Mucosa of descending colon (tissue), 3 donors: ENCODE data around the gene TSPAN32. TPM values are rescaled to one million over a fixed set of nuclear protein-coding genes. Genes with fewer than 3 reads are reported as not detected.

Experiments
- ATAC-seq: fragments of 200-7000 bp; cut with Tn5 transposase; one replicate; pipeline ENCODE4 v1.9.1; 2020; ENCODE audit warnings: mild to moderate bottlenecking, moderate library complexity
- DNase-seq, 3 donors: peaks; one replicate each; pipeline ENCODE4 v3.0.0-alpha.2; 2020
- H3K36me3 ChIP-seq: fragments of 200-600 bp; one replicate; pipeline ENCODE4 v1.8.0; 2021; ENCODE audit warnings: low read depth, mild to moderate bottlenecking
- H3K4me1 ChIP-seq: fragments of 200-600 bp; one replicate; pipeline ENCODE4 v1.8.0; 2021; ENCODE audit warnings: low read depth, mild to moderate bottlenecking
- H3K4me3 ChIP-seq: fragments of 200-600 bp; one replicate; pipeline ENCODE4 v1.8.0; 2021; ENCODE audit warnings: mild to moderate bottlenecking
- H3K9me3 ChIP-seq: fragments of 200-600 bp; one replicate; pipeline ENCODE4 v1.8.0; 2021; ENCODE audit warnings: mild to moderate bottlenecking
- intact Hi-C, 2 donors: fragments of 100-400 bp; cut with DNase I in 1 of 2; cut with micrococcal nuclease in 1 of 2; formaldehyde crosslinking; loops; one replicate each; pipeline versions ENCODE4 v1.11.0 to v1.11.1; 2022; cut with DNase I, micrococcal nuclease
- total RNA-seq, 3 donors: library from RNA; stranded (reverse); fragmentation: NEBNext Ultra II Directional in 2 of 3; extraction: Animal tissue kit (Norgen Biotek cat#: 25700) in 2 of 3; gene quantifications; one replicate each; pipeline versions ENCODE4 v1.2.1 to v1.2.4, GENCODE V29; 2021 to 2023
- TF ChIP-seq, protein P1 (sequence below): fragments of 200-600 bp; IDR thresholded peaks from one replicate; pipeline ENCODE4 v1.8.0; 2022; ENCODE audit warnings: antibody characterized with exemption, mild to moderate bottlenecking
- donor health status: DM: no; HTN: no; CAD: no; lungs with moderate emphysema.
- donor health status: DM: no; HTN: no; CAD: no.
- donor health status: DM: no; HTN: yes; CAD: no.

TSPAN32 gene
- total RNA-seq, 3 donors from 2014 or later = 1.2 to 2.8 (median 2.6) TPM

DNA sequence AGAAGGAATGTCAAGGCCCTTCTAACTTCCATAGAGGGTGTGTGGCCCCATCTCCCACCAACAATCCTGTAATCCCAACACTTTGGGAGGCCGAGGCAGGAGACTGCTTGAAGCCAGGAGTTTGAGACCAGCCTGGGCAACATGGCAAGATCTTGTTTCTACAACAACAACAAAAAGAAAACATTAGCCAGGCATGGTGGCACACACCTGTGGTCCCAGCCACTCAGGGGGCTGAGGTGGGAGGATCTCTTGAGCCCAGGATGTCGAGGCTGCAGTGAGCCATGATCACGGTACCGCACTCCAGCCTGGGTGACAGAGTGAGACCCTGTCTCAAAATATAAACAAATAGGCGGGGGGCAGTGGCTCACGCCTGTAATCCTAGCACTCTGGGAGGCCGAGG, 16.9 kb downstream of the TSPAN32 start:
- ATAC-seq (no peak), DNase-seq (no peak)
- H3K36me3 ChIP-seq = no peaks in the 10 kb centered on the region
- TF ChIP-seq, protein P1, sequence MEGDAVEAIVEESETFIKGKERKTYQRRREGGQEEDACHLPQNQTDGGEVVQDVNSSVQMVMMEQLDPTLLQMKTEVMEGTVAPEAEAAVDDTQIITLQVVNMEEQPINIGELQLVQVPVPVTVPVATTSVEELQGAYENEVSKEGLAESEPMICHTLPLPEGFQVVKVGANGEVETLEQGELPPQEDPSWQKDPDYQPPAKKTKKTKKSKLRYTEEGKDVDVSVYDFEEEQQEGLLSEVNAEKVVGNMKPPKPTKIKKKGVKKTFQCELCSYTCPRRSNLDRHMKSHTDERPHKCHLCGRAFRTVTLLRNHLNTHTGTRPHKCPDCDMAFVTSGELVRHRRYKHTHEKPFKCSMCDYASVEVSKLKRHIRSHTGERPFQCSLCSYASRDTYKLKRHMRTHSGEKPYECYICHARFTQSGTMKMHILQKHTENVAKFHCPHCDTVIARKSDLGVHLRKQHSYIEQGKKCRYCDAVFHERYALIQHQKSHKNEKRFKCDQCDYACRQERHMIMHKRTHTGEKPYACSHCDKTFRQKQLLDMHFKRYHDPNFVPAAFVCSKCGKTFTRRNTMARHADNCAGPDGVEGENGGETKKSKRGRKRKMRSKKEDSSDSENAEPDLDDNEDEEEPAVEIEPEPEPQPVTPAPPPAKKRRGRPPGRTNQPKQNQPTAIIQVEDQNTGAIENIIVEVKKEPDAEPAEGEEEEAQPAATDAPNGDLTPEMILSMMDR = no peak
- intact Hi-C loops = no loop called here
- no peak overlapping the region for H3K4me3 ChIP-seq
- peaks cover 6% of the 10 kb centered on the region for H3K4me1 ChIP-seq
- no peaks in the 10 kb centered on the region for H3K9me3 ChIP-seq

DNA sequence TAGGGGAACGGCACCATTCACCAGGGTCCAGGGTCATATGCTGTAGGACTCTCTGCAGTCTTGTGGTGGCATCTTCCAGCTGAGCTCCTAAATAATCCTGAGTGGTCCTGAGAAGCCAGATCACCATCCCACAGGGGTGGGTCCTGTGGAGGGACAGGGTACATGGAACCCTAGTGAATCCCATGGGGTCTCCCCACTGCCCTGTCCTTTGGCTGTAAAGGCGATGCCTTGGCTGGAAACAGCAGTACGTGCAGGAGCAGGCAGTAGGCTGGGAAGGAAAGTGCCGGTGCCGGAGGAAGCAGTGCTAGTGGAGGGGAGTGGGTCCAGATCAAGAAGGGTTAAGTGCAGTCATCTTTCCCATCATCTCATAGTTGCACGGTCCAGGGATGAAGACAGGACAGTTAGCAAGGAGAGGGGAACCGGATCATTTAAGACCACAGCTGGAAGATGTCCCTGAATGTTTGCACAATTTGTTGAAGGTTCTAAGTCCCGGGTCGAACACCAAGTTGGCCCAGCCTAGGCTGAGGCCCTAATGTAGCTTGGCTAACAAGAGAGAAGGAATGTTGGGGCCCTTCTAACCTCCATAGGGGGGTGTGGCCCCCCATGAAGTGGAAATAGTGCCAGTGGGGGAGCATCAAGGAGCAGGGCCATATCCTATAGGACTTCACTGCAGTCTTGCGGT, 18.1 kb downstream of the TSPAN32 start:
- Histone ChIP-seq H3K4me1 (no peaks in the 10 kb centered on the region), H3K4me3 (no peak overlapping the region), H3K36me3 (no peaks in the 10 kb centered on the region), H3K9me3 (no peaks in the 10 kb centered on the region)
- TF ChIP-seq, protein P1 = no peak
- no peak for DNase-seq
- ATAC-seq = no peak
- intact Hi-C loops = loop anchor here in 1 of 2 donors (2.0 kb wide), 1 partner anchor 43 kb away; no protein-coding TSS in a partner anchor

DNA sequence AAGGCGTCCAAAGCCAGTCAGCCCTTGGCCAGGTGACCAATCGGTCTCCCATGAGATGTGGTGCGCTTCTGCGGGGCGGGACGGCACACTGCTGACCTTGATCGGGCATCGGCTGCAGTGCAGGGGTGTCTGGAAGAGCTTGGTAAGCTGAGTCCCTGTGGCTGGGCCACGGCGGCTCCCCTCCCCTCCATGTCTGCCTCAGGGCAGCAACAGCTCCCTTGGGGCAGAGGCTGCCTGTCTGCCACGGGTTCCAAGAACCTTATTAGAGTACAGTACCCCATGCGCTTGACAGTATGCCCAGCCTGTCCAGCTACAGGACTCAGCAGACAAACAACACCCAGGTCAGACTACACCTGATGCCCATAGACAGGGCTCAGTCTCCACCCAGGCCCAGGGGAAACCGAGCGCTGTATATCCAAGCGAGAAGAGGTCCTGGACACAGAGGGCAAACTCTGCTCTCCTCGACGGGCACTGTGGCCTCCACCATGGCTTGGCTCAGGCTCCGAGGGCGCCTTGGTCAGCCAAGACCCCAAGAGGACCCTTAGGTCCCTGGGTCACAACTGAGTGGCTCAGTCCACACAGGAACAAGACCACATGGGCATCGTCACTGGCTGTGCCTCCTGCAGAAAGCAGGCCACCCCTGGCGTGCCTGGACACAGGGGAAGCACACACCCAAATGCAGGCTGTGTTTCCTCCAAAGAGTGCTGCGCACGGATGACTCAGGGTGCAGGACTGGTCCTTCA, 18.9 kb downstream of the TSPAN32 start:
- intact Hi-C loops = loop anchor here in 1 of 2 donors (2.0 kb wide), 1 partner anchor 42 kb away; no protein-coding TSS in a partner anchor
- H3K4me1 ChIP-seq = no peaks in the 10 kb centered on the region
- no peak for DNase-seq
- H3K4me3 ChIP-seq = no peak overlapping the region
- ATAC-seq = no peak
- H3K9me3 ChIP-seq = no peaks in the 10 kb centered on the region
- TF ChIP-seq, protein P1 = no peak
- no peaks in the 10 kb centered on the region for H3K36me3 ChIP-seq

DNA sequence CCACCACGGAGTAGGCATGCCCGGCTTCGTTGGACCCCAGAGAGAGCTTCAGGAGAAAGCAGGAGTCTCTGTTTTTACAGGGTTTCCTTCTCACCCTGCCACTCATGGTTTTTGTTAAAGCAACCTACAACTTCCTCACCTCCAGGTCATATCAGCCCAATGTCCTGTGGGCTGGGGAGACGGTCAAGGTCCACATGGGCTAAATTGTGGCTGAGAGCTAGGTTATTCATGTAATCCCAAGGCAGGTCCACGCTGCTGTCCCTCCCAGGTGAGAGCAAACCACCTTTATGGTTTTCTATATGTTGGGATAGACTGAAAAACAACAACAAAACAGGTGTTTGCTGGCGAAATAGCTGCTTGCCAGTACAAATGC, 19.5 kb downstream of the TSPAN32 start:
- H3K4me1 ChIP-seq = no peaks in the 10 kb centered on the region
- H3K4me3 ChIP-seq = no peak overlapping the region
- intact Hi-C loops = loop anchor here in 1 of 2 donors (2.0 kb wide), 1 partner anchor 42 kb away; no protein-coding TSS in a partner anchor
- ATAC-seq = no peak
- no peaks in the 10 kb centered on the region for H3K9me3 ChIP-seq
- DNase-seq = no peak
- H3K36me3 ChIP-seq = no peaks in the 10 kb centered on the region
- TF ChIP-seq, protein P1 = no peak

DNA sequence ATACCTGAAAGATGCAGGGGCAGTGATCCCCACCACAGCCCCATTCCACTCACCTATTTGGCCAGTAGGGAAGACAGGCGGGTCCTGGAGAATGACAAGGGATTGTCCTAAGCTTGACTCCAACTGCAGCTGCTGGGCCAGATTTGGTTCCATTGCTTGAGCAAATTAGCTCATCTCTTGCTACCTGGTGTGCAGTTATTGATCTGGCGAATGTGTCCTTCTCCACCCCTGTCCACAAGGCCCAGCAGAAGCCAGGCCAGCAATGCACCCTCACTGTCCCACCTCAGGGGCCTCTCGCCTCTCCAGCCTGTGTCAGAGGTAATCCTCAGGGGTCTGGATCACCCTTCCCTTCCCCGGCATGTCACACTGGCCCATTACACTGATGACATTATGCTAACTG, 23.3 kb downstream of the TSPAN32 start:
- H3K4me3 ChIP-seq = no peak overlapping the region
- H3K9me3 ChIP-seq = no peaks in the 10 kb centered on the region
- DNase-seq (no peak), ATAC-seq (no peak)
- H3K4me1 ChIP-seq = no peaks in the 10 kb centered on the region
- TF ChIP-seq, protein P1 = no peak
- intact Hi-C loops = no loop called here
- no peaks in the 10 kb centered on the region for H3K36me3 ChIP-seq
